G401.6 (cell line): ENCODE results near the gene PNPLA3.
A peak's percentile ranks its signal among the peaks of the same experiment; 100 is the strongest.

Source experiments
- FAIRE-seq: peaks from 2 replicates; lab custom pipeline; 2012; peaks lifted over from hg19 to GRCh38; lab: Jason Lieb, UNC

PNPLA3 gene

GRCh38 chr22:43968614-43969013 lies 45.0 kb downstream of the PNPLA3 start:
- FAIRE-seq = no peak

GRCh38 chr22:43969021-43969878 lies 45.6 kb downstream of the PNPLA3 start:
- no peak for FAIRE-seq

- FAIRE-seq = no peak
These were observed 46.6 kb downstream of the PNPLA3 start for GRCh38 chr22:43969989-43970755.

GRCh38 chr22:43971112-43971511 lies 47.5 kb downstream of the PNPLA3 start:
- FAIRE-seq = no peak

GRCh38 chr22:43972931-43973462 lies 49.4 kb downstream of the PNPLA3 start:
- no peak for FAIRE-seq

- FAIRE-seq = no peak
These were observed 50.5 kb downstream of the PNPLA3 start for GRCh38 chr22:43974028-43974545.

- no peak for FAIRE-seq
These were observed 51.4 kb downstream of the PNPLA3 start for GRCh38 chr22:43975041-43975440.

GRCh38 chr22:43976861-43977795 lies 53.5 kb downstream of the PNPLA3 start:
- no peak for FAIRE-seq

- no peak for FAIRE-seq
These were observed 55.0 kb downstream of the PNPLA3 start for GRCh38 chr22:43978558-43978957.

GRCh38 chr22:43980579-43980978 lies 57.0 kb downstream of the PNPLA3 start:
- FAIRE-seq = no peak

- no peak for FAIRE-seq
These were observed 57.4 kb downstream of the PNPLA3 start for GRCh38 chr22:43980996-43981395.

- no peak for FAIRE-seq
These were observed 60.2 kb downstream of the PNPLA3 start for GRCh38 chr22:43983808-43984207.

GRCh38 chr22:43985532-43985931 lies 61.9 kb downstream of the PNPLA3 start:
- FAIRE-seq = no peak

GRCh38 chr22:43988116-43988820 lies 64.7 kb downstream of the PNPLA3 start:
- FAIRE-seq = no peak

GRCh38 chr22:43988960-43989359 lies 65.4 kb downstream of the PNPLA3 start:
- FAIRE-seq = no peak

- FAIRE-seq = no peak
These were observed 66.4 kb downstream of the PNPLA3 start for GRCh38 chr22:43990044-43990443.

GRCh38 chr22:43991316-43992020 lies 67.9 kb downstream of the PNPLA3 start:
- no peak for FAIRE-seq

- FAIRE-seq = no peak
These were observed 68.8 kb downstream of the PNPLA3 start for GRCh38 chr22:43992331-43992821.

- FAIRE-seq = peak; percentile 76
These were observed 69.6 kb downstream of the PNPLA3 start for GRCh38 chr22:43993072-43993760.

- FAIRE-seq = no peak
These were observed 70.4 kb downstream of the PNPLA3 start for GRCh38 chr22:43994006-43994405.
